GM06990 (cell line): ENCODE results near the gene IL17RB.

Experiments
- DNase-seq: peaks from one replicate; pipeline ENCODE4 v3.0.0-alpha.2; 2011; ENCODE audit not compliant: insufficient read length; ENCODE audit errors: extremely low read depth
- H3K27me3 ChIP-seq: replicated peaks from 2 replicates; pipeline ENCODE4 v1.6.0; 2011; ENCODE audit warnings: low read length; ENCODE audit not compliant: control insufficient read depth, insufficient read depth
- H3K36me3 ChIP-seq: 2 replicates; pipeline ENCODE4 v1.5.1; 2011; ENCODE audit warnings: low read length; ENCODE audit not compliant: control insufficient read depth, insufficient read depth
- H3K4me3 ChIP-seq: replicated peaks from 2 replicates; pipeline ENCODE4 v1.5.1; 2011; ENCODE audit warnings: low read depth, mild to moderate bottlenecking, control low read depth, low read length
- TF ChIP-seq, protein P1 (sequence below): IDR thresholded peaks from 2 replicates; pipeline ENCODE4 v1.5.1; 2011; ENCODE audit warnings: low read length, control low read depth, mild to moderate bottlenecking, inconsistent platforms; ENCODE audit not compliant: insufficient read depth, poor library complexity, severe bottlenecking

IL17RB gene

DNA sequence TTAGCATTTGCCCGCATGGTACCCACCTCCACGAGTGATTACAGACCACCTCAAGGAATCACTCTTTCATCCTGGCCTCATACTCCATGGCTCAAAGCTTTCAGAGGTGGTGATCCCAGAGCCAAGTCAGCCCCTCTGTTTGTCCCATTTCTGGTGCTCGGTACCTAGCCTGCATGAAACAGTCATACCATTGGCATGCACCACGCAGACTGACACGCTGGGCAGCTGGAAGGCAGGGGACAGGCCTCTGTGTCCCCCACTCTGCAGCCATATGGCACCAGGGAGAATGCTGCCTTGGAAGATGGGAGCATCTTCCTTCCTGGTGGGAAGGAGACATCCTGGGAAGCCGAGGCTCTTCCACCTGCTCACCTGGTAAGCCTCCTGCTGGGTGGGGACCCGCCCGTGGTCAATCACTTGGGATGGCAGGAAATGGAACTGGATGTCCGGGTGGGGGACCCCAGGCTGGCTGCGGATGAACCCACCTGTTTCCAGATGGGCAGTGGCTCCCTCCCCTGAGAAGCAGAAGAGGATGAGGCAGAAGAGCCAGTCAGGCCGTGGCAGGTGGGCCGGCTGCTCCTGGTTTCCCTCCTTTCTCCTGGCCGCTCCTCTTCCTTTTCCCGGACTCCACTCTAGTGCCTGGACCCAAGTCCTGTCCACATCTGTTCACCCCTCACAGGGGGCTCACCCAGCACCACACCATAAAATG is 27.1 kb upstream of the IL17RB start:
- TF ChIP-seq, protein P1, sequence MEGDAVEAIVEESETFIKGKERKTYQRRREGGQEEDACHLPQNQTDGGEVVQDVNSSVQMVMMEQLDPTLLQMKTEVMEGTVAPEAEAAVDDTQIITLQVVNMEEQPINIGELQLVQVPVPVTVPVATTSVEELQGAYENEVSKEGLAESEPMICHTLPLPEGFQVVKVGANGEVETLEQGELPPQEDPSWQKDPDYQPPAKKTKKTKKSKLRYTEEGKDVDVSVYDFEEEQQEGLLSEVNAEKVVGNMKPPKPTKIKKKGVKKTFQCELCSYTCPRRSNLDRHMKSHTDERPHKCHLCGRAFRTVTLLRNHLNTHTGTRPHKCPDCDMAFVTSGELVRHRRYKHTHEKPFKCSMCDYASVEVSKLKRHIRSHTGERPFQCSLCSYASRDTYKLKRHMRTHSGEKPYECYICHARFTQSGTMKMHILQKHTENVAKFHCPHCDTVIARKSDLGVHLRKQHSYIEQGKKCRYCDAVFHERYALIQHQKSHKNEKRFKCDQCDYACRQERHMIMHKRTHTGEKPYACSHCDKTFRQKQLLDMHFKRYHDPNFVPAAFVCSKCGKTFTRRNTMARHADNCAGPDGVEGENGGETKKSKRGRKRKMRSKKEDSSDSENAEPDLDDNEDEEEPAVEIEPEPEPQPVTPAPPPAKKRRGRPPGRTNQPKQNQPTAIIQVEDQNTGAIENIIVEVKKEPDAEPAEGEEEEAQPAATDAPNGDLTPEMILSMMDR, result no peak
- H3K36me3 ChIP-seq, result peaks cover 6% of the 10 kb centered on the region

DNA sequence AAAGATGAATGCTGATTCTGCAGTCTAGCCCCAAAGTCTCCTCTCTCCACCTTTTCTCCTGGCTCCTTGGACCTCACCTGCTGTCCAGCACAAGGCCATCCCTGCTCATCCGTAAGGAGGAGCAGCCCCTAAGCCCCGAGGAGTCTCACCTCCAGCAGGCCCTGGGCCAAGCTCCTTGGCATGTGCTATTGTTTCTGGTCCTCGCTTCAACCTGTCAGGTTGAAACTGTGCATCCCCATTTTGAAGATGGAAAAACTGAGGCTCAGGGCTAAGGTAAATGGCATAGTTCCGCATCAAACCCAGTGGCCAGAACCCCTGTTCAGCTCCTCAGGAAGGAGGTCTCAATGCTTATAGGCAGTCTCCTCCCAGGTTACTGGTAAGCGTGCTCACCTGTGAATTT is 26.3 kb upstream of the IL17RB start:
- TF ChIP-seq, protein P1, result no peak
- DNase-seq, result no peak
- Histone ChIP-seq H3K36me3 (peaks cover 6% of the 10 kb centered on the region), H3K4me3 (no peak overlapping the region), H3K27me3 (no peaks in the 10 kb centered on the region)

More for the DNA sequence above, 27.1 kb upstream of the IL17RB start:
- no peak for DNase-seq
- Histone ChIP-seq H3K27me3 (no peaks in the 10 kb centered on the region), H3K4me3 (no peak overlapping the region)

DNA sequence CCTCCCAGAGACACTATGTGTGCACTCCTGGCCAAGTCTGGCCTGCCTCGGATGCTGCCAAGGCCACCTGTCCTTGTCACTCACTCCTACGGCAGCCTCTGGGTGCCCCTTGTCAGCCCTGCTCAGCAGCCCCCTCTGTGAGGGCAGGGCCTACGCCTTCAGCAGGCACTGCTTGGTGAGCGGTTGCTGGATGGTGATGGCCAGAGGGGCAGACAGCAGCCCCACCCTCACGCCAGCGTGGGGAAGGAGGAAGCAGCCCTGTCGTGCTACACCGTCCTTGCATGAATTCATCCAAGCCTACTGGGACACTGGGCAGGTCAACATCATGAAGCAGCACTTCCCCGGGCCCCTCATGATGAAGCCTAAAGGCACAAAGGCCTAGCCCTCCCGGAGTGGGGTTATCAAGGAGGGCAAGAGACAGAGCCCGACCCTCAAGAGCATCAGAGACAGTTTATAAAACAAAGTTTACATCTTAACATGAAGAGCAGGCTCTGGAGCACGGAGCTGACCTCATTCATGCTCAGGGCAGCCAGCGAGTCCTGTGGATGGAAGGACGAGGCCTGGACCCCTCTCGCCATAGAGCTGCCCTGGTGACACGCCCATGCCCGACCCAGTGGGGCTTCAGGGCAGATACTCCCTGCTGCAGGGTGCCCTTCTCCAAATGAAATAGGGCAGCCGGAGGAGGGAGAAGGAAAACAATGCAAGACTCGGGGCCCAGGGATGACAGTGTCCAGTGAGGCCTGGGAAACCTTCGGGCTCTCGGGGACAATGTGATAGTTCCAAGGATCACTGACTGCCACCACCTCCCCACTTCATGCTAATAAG is 25.4 kb upstream of the IL17RB start:
- H3K36me3 ChIP-seq, result peaks cover 4% of the 10 kb centered on the region
- no peak overlapping the region for H3K4me3 ChIP-seq
- TF ChIP-seq, protein P1, result no peak

DNA sequence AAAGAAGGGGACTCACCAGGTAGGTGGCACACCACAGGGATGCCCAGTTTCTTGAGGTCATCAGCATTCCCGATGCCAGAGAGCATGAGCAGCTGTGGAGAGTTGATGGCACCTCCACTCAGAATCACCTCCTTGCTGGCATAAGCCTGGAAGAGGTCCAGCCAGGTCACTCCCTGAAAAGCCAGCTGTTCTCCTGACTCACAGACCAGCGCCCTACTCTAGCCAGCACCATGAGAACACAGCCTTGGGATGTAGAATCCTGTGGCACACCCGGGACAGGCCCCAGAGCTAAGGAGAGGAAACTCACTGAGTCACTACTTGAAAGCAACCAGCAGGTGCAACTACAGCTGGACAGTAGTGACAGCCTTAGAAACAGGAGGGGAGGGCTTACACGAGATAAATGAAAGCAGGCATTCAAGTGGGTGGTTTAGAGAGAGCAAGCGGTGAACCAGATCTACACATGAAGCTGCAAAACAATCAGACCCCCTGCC is 24.7 kb upstream of the IL17RB start:
- Histone ChIP-seq H3K36me3 (peaks cover 4% of the 10 kb centered on the region), H3K27me3 (no peaks in the 10 kb centered on the region), H3K4me3 (no peak overlapping the region)
- TF ChIP-seq, protein P1, result no peak
- no peak for DNase-seq

More for the DNA sequence above, 25.4 kb upstream of the IL17RB start:
- H3K27me3 ChIP-seq, result no peaks in the 10 kb centered on the region
- DNase-seq, result no peak

DNA sequence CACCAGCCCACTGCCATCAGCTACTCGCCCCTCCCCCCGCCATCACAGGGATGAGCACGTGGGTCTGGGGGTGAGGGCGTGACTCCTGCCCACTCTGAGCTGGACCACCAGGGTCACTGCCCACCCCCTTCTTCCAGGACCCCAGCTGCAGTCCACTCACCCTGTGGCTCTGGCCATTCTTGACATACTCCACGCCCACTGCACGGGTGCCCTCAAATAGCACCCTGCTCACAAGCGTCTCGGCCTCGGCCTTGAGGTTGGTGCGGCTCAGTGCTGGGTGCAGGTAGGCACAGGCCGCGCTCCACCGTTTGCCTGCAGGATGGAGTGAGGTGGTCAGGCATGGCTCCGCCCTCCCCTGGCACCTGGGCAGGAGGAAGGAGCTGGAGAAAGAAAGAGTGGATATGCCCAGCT is 24.0 kb upstream of the IL17RB start:
- peaks cover 4% of the 10 kb centered on the region for H3K36me3 ChIP-seq
- TF ChIP-seq, protein P1, result no peak
- no peaks in the 10 kb centered on the region for H3K27me3 ChIP-seq
- DNase-seq, result no peak
- no peak overlapping the region for H3K4me3 ChIP-seq
